GM21619 (cell line): ENCODE data around the gene DERA.
"Not testable (repeated sequence)": the region's sequence is repeated elsewhere in the genome, so short reads cannot be mapped to it uniquely, and the experiment has no call there.

Source experiments
- ATAC-seq: cut with Tn5 transposase; IDR thresholded peaks from one replicate; pipeline ENCODE4 v1.9.1; 2021; ENCODE audit not compliant: unreplicated experiment

The DERA gene

GRCh38 chr12:15956413-15957185 lies 45.5 kb downstream of the DERA start:
- ATAC-seq: no peak

GRCh38 chr12:15962760-15963159 lies 51.6 kb downstream of the DERA start:
- no peak for ATAC-seq

GRCh38 chr12:15963271-15963670 lies 52.1 kb downstream of the DERA start:
- ATAC-seq: no peak

GRCh38 chr12:15966426-15966825 lies 55.3 kb downstream of the DERA start:
- ATAC-seq: no peak

- ATAC-seq: not testable (repeated sequence)
Observed at GRCh38 chr12:15967053-15967452, 55.9 kb downstream of the DERA start.

- ATAC-seq: no peak
Observed at GRCh38 chr12:15971211-15971610, 60.1 kb downstream of the DERA start.

- ATAC-seq: no peak
Observed at GRCh38 chr12:15972894-15973293, 61.8 kb downstream of the DERA start.

GRCh38 chr12:15977999-15978951 lies 67.1 kb downstream of the DERA start:
- ATAC-seq: no peak

- no peak for ATAC-seq
Observed at GRCh38 chr12:15979096-15980092, 68.3 kb downstream of the DERA start.

GRCh38 chr12:15982071-15982470 lies 70.9 kb downstream of the DERA start:
- ATAC-seq: no peak

- no peak for ATAC-seq
Observed at GRCh38 chr12:15982471-15982870, 71.3 kb downstream of the DERA start.

- ATAC-seq: no peak
Observed at GRCh38 chr12:15982921-15983320, 71.8 kb downstream of the DERA start.

GRCh38 chr12:15984097-15984800 lies 73.1 kb downstream of the DERA start:
- ATAC-seq: no peak

- ATAC-seq: no peak
Observed at GRCh38 chr12:15984963-15985362, 73.8 kb downstream of the DERA start.

- ATAC-seq: no peak
Observed at GRCh38 chr12:15987696-15988095, 76.6 kb downstream of the DERA start.

GRCh38 chr12:15988983-15989755 lies 78.0 kb downstream of the DERA start:
- ATAC-seq: no peak

- no peak for ATAC-seq
Observed at GRCh38 chr12:15995801-15996200, 84.7 kb downstream of the DERA start.

- ATAC-seq: no peak
Observed at GRCh38 chr12:15996254-15996653, 85.1 kb downstream of the DERA start.

GRCh38 chr12:15996948-15997347 lies 85.8 kb downstream of the DERA start:
- no peak for ATAC-seq
